Mucosa of rectum (tissue), 2 donors: ENCODE results near the gene TBATA.

Experiments used
- H3K27ac ChIP-seq, 2 donors: one replicate each; pipeline ENCODE4 v1.7.0; 2013; ENCODE audit warnings: inconsistent platforms in 2 of 2, low read depth in 2 of 2, low read length in 2 of 2
- H3K27me3 ChIP-seq, 2 donors: one replicate each; pipeline ENCODE4 v1.7.0; 2013; ENCODE audit warnings: low read length in 2 of 2; ENCODE audit not compliant: control insufficient read depth in 2 of 2, insufficient read depth in 2 of 2
- H3K36me3 ChIP-seq, 2 donors: one replicate each; pipeline ENCODE4 v1.7.0; 2013; ENCODE audit warnings: low read length in 2 of 2; ENCODE audit not compliant: control insufficient read depth in 2 of 2, insufficient read depth in 2 of 2
- H3K4me1 ChIP-seq, 2 donors: one replicate each; pipeline ENCODE4 v1.7.0; 2013; ENCODE audit warnings: low read length in 2 of 2, mild to moderate bottlenecking in 1 of 2; ENCODE audit not compliant: control insufficient read depth in 2 of 2, insufficient read depth in 2 of 2
- H3K4me3 ChIP-seq, 2 donors: one replicate each; pipeline ENCODE4 v1.7.0; 2013; ENCODE audit warnings: low read length in 2 of 2
- H3K9ac ChIP-seq, 2 donors: one replicate each; pipeline ENCODE4 v1.7.0; 2013; ENCODE audit warnings: low read length in 2 of 2, low read depth in 1 of 2, mild to moderate bottlenecking in 1 of 2
- H3K9me3 ChIP-seq, 2 donors: one replicate each; pipeline ENCODE4 v1.7.0; 2013; ENCODE audit warnings: low read length in 2 of 2; ENCODE audit not compliant: control insufficient read depth in 2 of 2
- donor health status: healthy.
- donor health status: Normal muscosa, but diverticular disease.

Gene TBATA

DNA sequence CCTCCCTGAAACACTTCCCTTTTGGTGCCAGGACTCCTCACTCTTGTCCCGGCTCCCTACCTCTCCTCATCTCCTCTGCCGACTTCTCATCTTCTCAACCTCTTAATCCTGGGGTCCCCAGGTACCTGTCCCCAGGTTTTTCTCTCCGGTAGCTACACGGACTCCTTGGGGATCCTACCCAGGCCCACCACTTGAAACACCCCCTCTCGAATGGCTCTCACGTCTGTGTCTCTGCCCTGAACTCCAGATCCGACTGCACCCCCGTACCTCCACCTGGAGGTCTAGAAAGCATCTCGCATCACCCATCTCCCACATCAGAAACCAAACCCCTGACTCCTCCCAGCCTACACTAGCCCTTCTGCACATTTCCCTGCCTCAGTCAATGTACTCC, 4.8 kb downstream of the TBATA start:
- Histone ChIP-seq H3K9me3 (no peaks in the 10 kb centered on the region), H3K36me3 (no peaks in the 10 kb centered on the region), H3K4me1 (peaks cover 5 to 10% of the 10 kb centered on the region in 2 donors), H3K27ac (no peak overlapping the region), H3K9ac (no peak overlapping the region), H3K27me3 (no peaks in the 10 kb centered on the region), H3K4me3 (no peak overlapping the region)

DNA sequence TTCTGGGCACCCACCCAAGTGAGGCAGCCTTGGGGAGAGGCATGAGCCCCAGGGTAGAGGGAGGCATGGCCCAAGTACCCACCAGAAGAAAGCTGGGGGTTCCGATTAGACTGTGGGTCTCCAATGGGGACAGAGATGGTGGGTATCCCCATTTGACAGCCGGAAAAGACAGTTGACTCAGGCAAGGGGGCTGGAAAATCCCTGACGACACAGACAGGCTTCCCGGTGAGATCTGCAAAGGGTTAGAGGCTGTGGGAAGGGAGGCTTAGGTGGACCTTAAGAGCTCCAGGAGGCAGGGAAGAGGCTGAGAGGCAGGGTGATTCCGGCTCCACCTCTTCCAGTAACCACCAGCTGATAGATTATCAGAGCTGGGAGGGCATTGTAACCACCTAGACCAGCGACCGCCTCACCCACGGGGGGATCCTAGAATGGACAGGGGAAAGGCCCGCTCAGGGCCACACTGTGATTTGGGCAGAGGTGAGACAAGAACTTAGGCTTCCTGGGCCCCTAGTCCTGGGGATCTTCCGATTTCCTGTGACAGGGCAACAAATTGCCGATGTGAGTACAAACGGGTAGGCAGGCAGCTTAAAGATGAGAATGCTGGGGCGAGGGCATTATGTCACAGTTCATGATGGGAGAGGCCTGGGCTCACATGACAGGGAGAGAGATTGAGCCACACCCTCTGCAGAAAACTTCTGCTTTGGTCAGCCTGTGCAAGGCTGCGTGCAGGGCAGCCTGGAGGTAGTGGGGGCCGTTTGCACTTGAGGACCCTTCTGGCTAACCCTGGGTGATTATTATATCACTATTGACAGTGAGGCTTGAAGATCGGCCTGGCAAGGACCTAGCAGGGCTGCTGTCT, 5.4 kb downstream of the TBATA start:
- Histone ChIP-seq H3K27me3 (no peaks in the 10 kb centered on the region), H3K4me1 (peaks cover 5 to 10% of the 10 kb centered on the region in 2 donors), H3K27ac (no peak overlapping the region), H3K9ac (no peak overlapping the region), H3K9me3 (no peaks in the 10 kb centered on the region), H3K4me3 (no peak overlapping the region), H3K36me3 (no peaks in the 10 kb centered on the region)

DNA sequence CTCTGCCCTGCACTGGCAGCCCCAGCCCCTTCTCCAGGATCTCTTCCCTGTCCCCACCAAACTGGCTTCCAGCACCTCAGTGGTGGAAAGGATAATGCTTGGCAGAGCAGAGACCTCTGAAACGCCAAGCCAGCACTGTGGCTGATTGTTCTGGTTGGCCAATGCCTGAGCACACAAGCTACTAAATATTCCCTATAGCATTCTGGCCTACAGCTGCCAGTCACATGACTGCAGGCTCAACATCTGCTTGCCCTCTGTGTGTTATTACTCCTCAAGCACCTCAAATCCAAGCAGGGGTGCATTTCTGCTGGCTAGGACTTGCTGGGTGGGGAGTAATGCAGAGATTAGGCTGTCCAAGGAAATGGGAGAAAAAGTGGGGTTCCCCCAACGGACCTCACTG, 6.1 kb downstream of the TBATA start:
- H3K4me1 ChIP-seq, result peaks cover 5 to 10% of the 10 kb centered on the region in 2 donors
- H3K4me3 ChIP-seq, result no peak overlapping the region
- H3K9me3 ChIP-seq, result no peaks in the 10 kb centered on the region
- no peak overlapping the region for H3K9ac ChIP-seq
- H3K27me3 ChIP-seq, result no peaks in the 10 kb centered on the region
- H3K27ac ChIP-seq, result no peak overlapping the region
- no peaks in the 10 kb centered on the region for H3K36me3 ChIP-seq

DNA sequence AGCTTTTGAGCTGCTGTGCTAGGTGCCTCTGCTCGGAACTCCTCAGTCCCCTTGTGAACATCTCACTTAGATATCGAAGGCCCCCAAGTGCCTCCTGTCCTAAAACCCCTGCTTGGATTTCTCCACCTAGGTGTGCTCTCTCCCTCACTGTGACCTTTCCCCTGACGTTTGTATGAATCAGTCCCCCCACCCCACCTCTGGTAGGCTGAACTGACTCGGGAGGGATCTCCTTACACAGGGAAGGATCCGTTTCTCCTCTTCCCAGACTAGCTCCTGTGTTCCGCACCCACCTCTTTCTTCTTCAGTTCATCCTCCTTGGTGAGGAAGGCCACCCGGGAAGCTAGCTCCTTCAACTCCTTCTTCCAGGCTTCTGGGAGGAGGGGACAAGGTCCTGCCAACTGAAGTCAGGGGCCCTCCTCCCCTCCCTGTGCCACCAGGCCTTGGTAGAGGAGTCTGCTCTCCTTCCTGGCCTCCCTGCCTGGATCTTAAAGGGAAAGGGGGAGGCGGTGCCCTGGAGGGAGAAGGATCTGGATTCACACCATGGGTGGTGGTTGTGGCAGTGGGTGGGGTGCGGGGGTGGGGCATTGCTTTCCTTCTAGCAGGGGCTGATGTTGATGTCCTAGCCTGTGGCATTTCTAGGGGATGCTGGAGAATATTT, 6.8 kb downstream of the TBATA start:
- H3K27ac ChIP-seq, result no peak overlapping the region
- no peak overlapping the region for H3K9ac ChIP-seq
- no peak overlapping the region for H3K4me3 ChIP-seq
- H3K4me1 ChIP-seq, result peaks cover 5 to 10% of the 10 kb centered on the region in 2 donors
- no peaks in the 10 kb centered on the region for H3K9me3 ChIP-seq
- no peaks in the 10 kb centered on the region for H3K36me3 ChIP-seq
- no peaks in the 10 kb centered on the region for H3K27me3 ChIP-seq

DNA sequence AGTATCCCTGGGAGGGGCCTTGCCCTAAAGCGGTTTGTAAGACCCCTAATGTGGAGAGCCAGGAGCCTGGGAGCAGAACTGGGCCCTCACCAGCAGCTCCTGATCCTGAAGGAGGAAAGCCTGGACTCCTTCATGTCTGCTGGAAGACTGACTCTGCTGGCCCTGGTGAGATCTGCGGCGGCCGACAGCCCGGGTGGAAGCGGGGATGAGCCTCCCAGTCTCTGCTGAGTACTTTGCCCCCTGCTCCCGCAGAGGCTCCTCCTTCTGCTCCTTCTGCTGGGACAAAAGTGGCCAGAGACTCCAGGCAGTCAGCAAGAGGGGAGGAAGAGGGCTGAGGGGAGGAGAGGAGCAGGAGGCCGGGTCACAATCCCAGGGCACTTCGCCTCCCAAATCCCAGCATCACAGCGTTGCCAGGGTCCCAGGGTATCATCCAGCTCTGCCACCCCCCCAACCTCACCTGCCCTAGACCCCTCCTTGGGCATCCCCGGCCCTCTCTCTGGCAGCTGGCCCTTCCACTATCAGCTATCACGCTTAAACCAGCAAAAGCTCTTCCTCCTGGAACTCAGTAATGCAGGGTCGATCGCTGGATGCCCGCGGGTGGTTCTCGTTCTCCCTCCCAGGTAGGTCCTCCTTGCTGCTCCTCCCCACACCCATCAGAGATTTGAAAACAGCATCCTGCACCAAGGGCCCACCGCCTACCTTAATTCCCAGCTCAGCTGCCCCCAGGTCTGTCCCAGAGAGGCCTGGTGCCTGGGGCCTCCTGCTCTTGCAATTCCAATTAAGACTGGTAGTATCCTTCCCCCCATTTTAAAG, 7.9 kb downstream of the TBATA start:
- Histone ChIP-seq H3K36me3 (no peaks in the 10 kb centered on the region), H3K4me3 (no peak overlapping the region), H3K27me3 (no peaks in the 10 kb centered on the region), H3K9me3 (no peaks in the 10 kb centered on the region), H3K9ac (no peak overlapping the region), H3K27ac (no peak overlapping the region), H3K4me1 (peaks cover 5 to 10% of the 10 kb centered on the region in 2 donors)

DNA sequence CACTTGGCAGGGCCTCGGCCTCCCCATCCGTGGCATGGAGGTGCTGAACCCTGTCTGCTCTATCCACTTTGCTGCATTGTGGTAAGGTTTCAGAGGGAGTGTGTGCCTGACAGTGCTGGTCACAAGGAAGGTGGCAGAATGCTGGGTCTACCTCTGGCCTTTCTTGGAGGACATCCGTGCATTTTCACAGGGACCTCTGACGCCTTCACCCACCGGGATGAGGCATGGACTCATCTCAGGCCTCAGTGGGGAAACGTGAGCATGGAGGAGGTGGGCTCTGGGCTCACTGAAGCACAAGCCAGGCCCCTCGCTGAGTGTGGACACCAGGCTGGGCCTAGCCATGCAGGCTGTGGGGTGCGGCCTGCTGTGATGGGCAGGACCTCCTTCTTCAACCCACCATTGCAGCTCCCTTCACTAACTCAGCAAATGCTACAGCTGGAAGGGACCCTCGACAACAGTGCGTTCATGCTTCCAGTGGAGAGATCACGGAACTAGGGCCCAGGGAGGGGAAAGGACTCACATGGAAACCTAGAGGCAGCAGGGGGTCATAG, 8.6 kb downstream of the TBATA start:
- Histone ChIP-seq H3K36me3 (no peaks in the 10 kb centered on the region), H3K27me3 (no peaks in the 10 kb centered on the region), H3K27ac (no peak overlapping the region), H3K9ac (no peak overlapping the region), H3K4me1 (peaks cover 5 to 10% of the 10 kb centered on the region in 2 donors), H3K9me3 (no peaks in the 10 kb centered on the region), H3K4me3 (no peak overlapping the region)

DNA sequence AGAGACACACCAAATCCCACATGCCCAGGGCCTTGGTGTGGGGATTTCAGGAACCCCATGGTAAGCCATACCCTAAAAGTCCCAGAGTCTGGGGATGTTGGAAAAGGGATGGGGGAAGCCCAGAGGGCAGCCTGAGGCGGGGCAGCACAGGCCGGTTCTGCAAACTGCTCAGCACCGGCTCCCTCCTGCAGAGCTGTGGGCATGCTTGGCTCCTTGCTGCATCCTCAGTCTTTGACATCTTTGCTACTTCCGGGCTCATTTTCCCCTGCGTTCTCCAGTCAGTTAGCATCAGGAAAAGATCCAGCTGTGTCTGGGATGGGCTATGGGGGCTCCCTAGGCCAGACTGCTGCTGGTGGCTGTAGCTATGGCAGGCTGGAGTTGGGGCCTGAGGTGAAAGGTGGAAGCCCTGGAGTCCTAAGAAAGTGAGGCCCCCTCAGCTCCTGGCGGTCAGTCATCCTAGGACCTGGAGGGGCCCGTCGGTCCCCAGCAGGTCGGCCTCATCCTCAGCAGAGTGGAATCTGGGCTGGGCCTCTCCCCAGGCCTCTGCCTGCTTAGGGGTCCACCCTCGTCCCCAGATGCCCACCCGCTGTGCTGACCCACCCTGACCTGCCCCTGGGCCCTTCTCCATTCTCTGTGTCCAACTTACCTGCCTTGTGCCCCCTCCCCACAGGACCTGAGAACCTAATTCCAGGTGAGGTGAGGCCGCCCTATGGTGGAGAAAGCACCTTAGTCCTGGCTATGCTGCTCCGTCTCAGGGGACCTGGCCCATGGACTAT, 9.3 kb downstream of the TBATA start:
- H3K36me3 ChIP-seq, result no peaks in the 10 kb centered on the region
- no peaks in the 10 kb centered on the region for H3K9me3 ChIP-seq
- no peak overlapping the region for H3K27ac ChIP-seq
- no peak overlapping the region for H3K4me3 ChIP-seq
- H3K27me3 ChIP-seq, result no peaks in the 10 kb centered on the region
- peaks cover 5 to 10% of the 10 kb centered on the region in 2 donors for H3K4me1 ChIP-seq
- H3K9ac ChIP-seq, result no peak overlapping the region

DNA sequence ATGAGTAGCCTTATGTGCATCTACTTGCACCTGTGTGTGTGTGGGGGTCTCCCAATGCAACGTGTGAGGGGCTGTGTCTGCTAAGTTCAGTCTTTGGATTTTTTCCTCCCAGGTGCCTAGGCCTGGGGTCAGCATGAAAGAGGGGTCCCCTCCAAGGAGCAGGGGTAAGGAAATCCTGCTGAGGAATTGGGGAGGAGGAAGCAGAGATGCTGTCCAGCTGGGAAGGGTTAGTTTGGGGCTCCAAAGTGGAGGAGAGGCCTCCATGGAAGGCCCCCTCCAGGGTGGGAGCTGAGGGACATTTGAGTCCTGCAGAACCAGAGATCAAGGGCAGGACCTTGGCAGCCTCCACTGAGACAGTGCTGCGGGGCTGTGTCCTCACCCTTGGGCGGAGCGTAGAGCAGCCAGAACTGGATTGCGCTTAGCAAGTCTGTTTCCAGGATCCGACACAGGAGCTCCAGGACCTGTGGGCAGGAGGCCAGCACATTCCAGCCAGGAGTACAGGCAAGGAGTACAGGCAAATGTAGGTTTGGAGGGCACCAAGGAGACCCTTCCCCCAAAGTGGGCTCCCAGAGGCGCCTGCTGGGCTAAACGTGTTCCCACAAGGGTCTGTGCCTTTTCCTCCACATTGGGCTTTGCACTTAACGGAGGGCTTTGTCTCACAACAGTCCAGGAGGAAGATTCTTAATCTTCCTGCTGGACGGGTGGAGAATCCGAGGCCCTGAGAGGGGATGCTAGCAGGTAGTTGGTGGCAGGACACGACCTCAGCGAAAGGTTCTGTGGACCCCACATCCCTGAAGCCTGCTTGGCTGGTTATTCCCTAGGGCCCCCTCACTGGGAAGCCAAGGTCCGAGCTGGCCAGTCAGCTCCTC, 10.1 kb downstream of the TBATA start:
- Histone ChIP-seq H3K4me1 (peaks cover 5 to 8% of the 10 kb centered on the region in 2 donors), H3K27ac (no peak overlapping the region), H3K9ac (no peak overlapping the region), H3K36me3 (no peaks in the 10 kb centered on the region), H3K4me3 (no peak overlapping the region), H3K27me3 (no peaks in the 10 kb centered on the region), H3K9me3 (no peaks in the 10 kb centered on the region)
